ENCODE results near the gene PRKCH. TPM values are rescaled to one million over a fixed set of nuclear protein-coding genes. Genes with fewer than 3 reads are reported as not detected.
A peak's percentile ranks its signal among the peaks of the same experiment; 100 is the strongest.

The PRKCH gene
- total RNA-seq, 1 experiment from 2014 or later, result 10.3 TPM

- peaks cover 20% of the 10 kb centered on the region for H3K4me1 Mint-ChIP-seq
- TF ChIP-seq FOXJ3 (CRISPR knock-in tag; IDR thresholded peaks at IDR 0.05; ENCODE audit: borderline replicate concordance), result no peak
- TF ChIP-seq ZNF416 (CRISPR knock-in tag; IDR thresholded peaks at IDR 0.05), result no peak
- no peak for TF ChIP-seq NR3C1 (CRISPR knock-in tag; conservative IDR thresholded peaks at IDR 0.05; ENCODE audit: low read depth)
- POLR2A ChIA-PET, result no interaction called here
- CTCF ChIA-PET, result interaction anchor here (1.0 kb wide), 1 partner anchor 36 kb away, joined by 3 read pairs; no protein-coding TSS in a partner anchor
- H3K27me3 Mint-ChIP-seq (ENCODE audit: low read depth), result no peaks in the 10 kb centered on the region
- no peaks in the 10 kb centered on the region for H3K36me3 Mint-ChIP-seq
- ATAC-seq (no peak), DNase-seq (ENCODE audit: low spot score) (no peak)
- no peaks in the 10 kb centered on the region for H3K9me3 Mint-ChIP-seq
- H3K4me3 Mint-ChIP-seq, result no peak overlapping the region
- H3K27ac Mint-ChIP-seq, result no peak overlapping the region
Observed at GRCh38 chr14:61333087-61333486, 11.7 kb downstream of the PRKCH start.

- Mint-ChIP-seq H3K4me3 (no peak overlapping the region), H3K36me3 (no peaks in the 10 kb centered on the region), H3K9me3 (no peaks in the 10 kb centered on the region), H3K27me3 (ENCODE audit: low read depth) (no peaks in the 10 kb centered on the region), H3K27ac (peak overlapping the region; percentile 24), H3K4me1 (peaks cover 20% of the 10 kb centered on the region)
- no peak for DNase-seq (ENCODE audit: low spot score)
- ChIA-PET CTCF (interaction anchor here (0.5 to 1.1 kb wide), 2 partner anchors 503 to 560 kb away, joined by 3 to 4 read pairs; no protein-coding TSS in a partner anchor), POLR2A (no interaction called here)
- ATAC-seq, result peak; percentile 36
- TF ChIP-seq ZNF121 (CRISPR knock-in tag; IDR thresholded peaks at IDR 0.05), result no peak
- TF ChIP-seq CDX4 (CRISPR knock-in tag; IDR thresholded peaks at IDR 0.05; ENCODE audit: borderline replicate concordance), result no peak
- no peak for TF ChIP-seq CREB1 (CRISPR knock-in tag; IDR thresholded peaks at IDR 0.05)
- TF ChIP-seq NR2C2 (CRISPR knock-in tag; IDR thresholded peaks at IDR 0.05), result no peak
- no peak for TF ChIP-seq ZNF532 (CRISPR knock-in tag; IDR thresholded peaks at IDR 0.05; ENCODE audit: borderline replicate concordance)
- TF ChIP-seq GTF2I (CRISPR knock-in tag; conservative IDR thresholded peaks at IDR 0.05), result no peak
- TF ChIP-seq EMX1 (CRISPR knock-in tag; IDR thresholded peaks at IDR 0.05), result no peak
- TF ChIP-seq ETV6 (CRISPR knock-in tag; IDR thresholded peaks at IDR 0.05), result no peak
- TF ChIP-seq E2F5 (CRISPR knock-in tag; IDR thresholded peaks at IDR 0.05), result no peak
- no peak for TF ChIP-seq RELA (CRISPR knock-in tag; IDR thresholded peaks at IDR 0.05; ENCODE audit: borderline replicate concordance)
- no peak for TF ChIP-seq PRRX2 (CRISPR knock-in tag; IDR thresholded peaks at IDR 0.05)
- TF ChIP-seq GABPB1 (CRISPR knock-in tag; IDR thresholded peaks at IDR 0.05), result no peak
- TF ChIP-seq GRHL2 (CRISPR knock-in tag; IDR thresholded peaks at IDR 0.05; ENCODE audit: insufficient replicate concordance, severe bottlenecking), result no peak
- no peak for TF ChIP-seq NR3C1 (CRISPR knock-in tag; conservative IDR thresholded peaks at IDR 0.05; ENCODE audit: low read depth)
- TF ChIP-seq ARID4B (CRISPR knock-in tag; IDR thresholded peaks at IDR 0.05; ENCODE audit: borderline replicate concordance), result no peak
- TF ChIP-seq ZMAT4 (CRISPR knock-in tag; IDR thresholded peaks at IDR 0.05), result no peak
- no peak for TF ChIP-seq TEAD4 (CRISPR knock-in tag; IDR thresholded peaks at IDR 0.05)
- no peak for TF ChIP-seq ZNF138 (CRISPR knock-in tag; conservative IDR thresholded peaks at IDR 0.05)
Observed at GRCh38 chr14:61334197-61334701, 12.9 kb downstream of the PRKCH start.

Measured in WTC11 (cell line).